HG03457 (cell line): ENCODE data around the gene CCDC154.

ENCODE experiments used
- ATAC-seq: cut with Tn5 transposase; IDR thresholded peaks from one replicate; pipeline ENCODE4 v1.9.1; 2021; ENCODE audit warnings: moderate number of reproducible peaks; ENCODE audit not compliant: unreplicated experiment

CCDC154 gene

GRCh38 chr16:1393613-1394176, 50.7 kb downstream of the CCDC154 start:
- no peak for ATAC-seq

GRCh38 chr16:1392826-1393225, 51.5 kb downstream of the CCDC154 start:
- ATAC-seq = no peak

GRCh38 chr16:1390239-1390779, 54.0 kb downstream of the CCDC154 start:
- ATAC-seq = no peak

- ATAC-seq = no peak
Observed at GRCh38 chr16:1389762-1390161, 54.6 kb downstream of the CCDC154 start.

- no peak for ATAC-seq
Observed at GRCh38 chr16:1387331-1387730, 57.0 kb downstream of the CCDC154 start.

GRCh38 chr16:1385232-1385631, 59.1 kb downstream of the CCDC154 start:
- no peak for ATAC-seq
